Measurements from ENCODE around the gene SERTAD1.
"Not testable (repeated sequence)": the region's sequence is repeated elsewhere in the genome, so short reads cannot be mapped to it uniquely, and the experiment has no call there.

SERTAD1 gene

DNA sequence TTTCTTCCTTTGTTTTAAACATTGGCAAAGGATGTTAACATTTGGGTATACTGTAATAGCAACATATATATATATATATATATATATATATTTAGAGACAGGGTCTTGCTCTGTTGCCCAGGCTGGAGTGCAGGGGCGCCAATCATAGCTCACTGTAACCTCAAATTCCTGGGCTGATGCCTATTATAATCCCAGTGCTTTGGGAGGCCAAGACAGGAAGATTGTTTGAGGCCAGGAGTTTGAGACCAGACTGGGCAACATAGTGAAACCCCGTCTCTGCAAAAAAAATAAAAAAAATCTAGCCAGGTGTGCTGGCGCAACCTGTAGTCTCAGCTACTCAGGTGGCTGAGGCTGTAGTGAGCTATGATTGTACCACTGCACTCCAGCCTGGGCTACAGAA is 34.4 kb upstream of the SERTAD1 start:
- DNase-seq (ENCODE audit: low read depth): no peak
- no peak overlapping the region for H3K4me3 ChIP-seq (ENCODE audit: low read depth, low read length)
- TF ChIP-seq CTCF (IDR thresholded peaks at IDR 0.05; ENCODE audit: insufficient read depth, low read depth, low read length, missing control alignments): no peak

DNA sequence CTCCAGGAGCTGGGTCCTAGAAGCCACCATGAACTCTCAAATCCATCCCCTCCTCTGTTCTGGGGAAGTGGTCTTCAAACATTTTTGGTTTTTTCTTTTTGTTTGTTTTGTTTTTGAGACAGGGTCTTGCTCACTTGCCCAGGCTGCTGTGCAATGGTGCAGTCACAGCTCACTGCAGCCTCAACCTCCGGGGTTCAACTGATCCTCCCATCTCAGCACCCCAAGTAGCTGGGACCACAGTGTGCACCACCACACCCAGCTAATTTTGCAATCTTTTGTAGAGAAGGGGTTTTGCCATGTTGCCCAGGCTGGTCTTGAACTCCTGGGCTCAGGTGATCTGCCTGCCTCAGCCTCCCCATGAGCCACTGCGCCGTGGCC is 32.8 kb upstream of the SERTAD1 start:
- TF ChIP-seq CTCF (IDR thresholded peaks at IDR 0.05; ENCODE audit: insufficient read depth, low read depth, low read length, missing control alignments): no peak
- DNase-seq (ENCODE audit: low read depth): no peak

DNA sequence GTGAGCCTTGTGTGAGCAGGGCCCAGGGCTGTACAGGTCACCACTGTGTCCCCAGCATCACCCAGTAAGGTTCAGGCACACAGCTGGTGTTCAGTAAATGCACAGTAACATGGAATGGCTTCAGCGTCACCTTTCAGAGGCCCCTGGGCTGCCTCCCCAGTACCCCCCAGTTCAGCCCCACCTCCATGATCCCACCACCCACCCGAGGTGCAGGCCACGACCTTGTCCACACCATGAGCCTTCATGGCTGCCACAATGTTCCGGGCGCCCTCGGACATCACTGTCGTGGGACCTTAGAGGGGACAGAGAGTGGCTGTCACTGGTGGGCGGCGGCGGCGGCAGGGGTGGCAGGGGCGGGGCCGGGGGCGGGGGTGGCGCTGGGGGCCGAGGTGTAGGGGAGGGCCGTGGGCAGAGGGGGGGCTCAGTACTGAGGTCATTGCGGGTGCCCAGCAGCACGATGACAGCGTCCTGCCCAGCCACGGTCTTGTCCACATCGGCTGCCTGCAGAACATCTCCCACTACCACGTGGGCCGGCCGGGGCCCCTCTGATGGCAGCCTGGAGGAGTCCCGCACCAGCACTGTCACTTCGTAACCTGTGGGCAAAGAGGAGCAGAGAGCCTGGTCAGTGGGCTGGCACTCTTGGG is 32.3 kb upstream of the SERTAD1 start:
- no peak for DNase-seq (ENCODE audit: low read depth)
- TF ChIP-seq CTCF (IDR thresholded peaks at IDR 0.05; ENCODE audit: insufficient read depth, low read depth, low read length, missing control alignments): no peak
- H3K4me3 ChIP-seq (ENCODE audit: low read depth, low read length): no peak overlapping the region

More for the DNA sequence above, 32.8 kb upstream of the SERTAD1 start:
- no peak overlapping the region for H3K4me3 ChIP-seq (ENCODE audit: low read depth, low read length)

GRCh38 chr19:40457048-40457447 is 31.3 kb upstream of the SERTAD1 start:
- TF ChIP-seq CTCF (IDR thresholded peaks at IDR 0.05; ENCODE audit: insufficient read depth, low read depth, low read length, missing control alignments): no peak
- DNase-seq (ENCODE audit: low read depth): no peak
- no peak overlapping the region for H3K4me3 ChIP-seq (ENCODE audit: low read depth, low read length)

- not testable (repeated sequence) for H3K4me3 ChIP-seq (ENCODE audit: low read depth, low read length); DNase-seq (ENCODE audit: low read depth)
Observed at GRCh38 chr19:40453943-40454342, 28.2 kb upstream of the SERTAD1 start.

DNA sequence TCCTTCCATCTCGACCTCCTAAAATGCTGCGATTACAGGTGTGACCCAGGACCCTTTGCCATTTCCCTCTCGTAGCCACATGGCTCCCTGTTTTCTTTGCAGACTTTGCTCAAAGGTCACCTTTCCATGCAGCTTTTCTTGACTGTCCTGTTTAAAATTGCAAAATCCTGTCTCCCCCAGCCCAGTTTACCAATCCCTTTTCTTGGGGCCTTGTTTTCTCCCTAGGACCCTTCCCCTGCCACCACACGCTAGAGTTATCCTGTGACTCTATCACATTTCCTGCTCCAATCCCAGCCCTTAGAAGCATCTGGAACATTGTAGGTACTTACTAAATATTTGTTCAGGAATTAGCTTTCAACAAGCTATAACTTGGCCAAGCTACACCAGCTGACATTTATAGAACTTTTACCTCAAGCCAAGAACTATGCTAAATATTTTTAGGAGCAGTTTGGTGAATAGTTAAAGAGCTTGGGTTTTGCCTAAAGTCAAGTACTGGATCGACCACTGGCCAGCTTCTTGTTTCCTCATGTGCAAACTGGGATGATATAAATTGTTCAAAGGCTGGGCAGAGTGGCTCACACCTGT is 27.5 kb upstream of the SERTAD1 start:
- DNase-seq (ENCODE audit: low read depth): no peak
- no peak overlapping the region for H3K4me3 ChIP-seq (ENCODE audit: low read depth, low read length)
- no peak for TF ChIP-seq CTCF (IDR thresholded peaks at IDR 0.05; ENCODE audit: insufficient read depth, low read depth, low read length, missing control alignments)

DNA sequence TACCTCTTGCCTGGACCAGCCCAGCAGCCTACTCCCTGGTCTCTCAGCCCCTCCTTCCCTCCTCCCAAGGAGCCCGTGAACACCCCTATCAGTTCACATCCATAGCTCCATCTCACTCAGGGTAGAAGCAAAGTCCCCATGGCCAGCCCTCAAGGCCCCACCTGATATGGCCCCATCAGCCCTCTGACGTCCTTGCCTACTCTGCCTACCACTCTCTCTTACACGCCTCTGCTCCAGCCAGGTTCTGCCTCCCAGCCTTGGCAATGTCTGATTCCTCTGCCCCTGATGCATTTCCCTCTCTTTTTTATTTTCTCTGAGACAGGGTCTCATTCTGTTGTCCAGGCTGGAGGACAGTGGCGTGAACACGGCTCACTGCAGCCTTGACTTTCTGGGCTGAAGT is 26.2 kb upstream of the SERTAD1 start:
- no peak overlapping the region for H3K4me3 ChIP-seq (ENCODE audit: low read depth, low read length)
- no peak for DNase-seq (ENCODE audit: low read depth)
- TF ChIP-seq CTCF (IDR thresholded peaks at IDR 0.05; ENCODE audit: insufficient read depth, low read depth, low read length, missing control alignments): no peak

Data from GM12865 (cell line).